Ishikawa (cell line): ENCODE measurements around the gene XPO6.

Experiments
- CEBPB ChIP-seq: IDR thresholded peaks from 2 replicates; pipeline ENCODE4 v1.6.1; 2012
- CREB1 ChIP-seq: IDR thresholded peaks from 2 replicates; pipeline ENCODE4 v1.6.1; 2012; ENCODE audit warnings: low read depth
- EGR1 ChIP-seq: IDR thresholded peaks from 2 replicates; pipeline ENCODE4 v1.6.1; 2012
- EP300 ChIP-seq: IDR thresholded peaks from 2 replicates; pipeline ENCODE4 v1.6.1; 2012; ENCODE audit warnings: borderline replicate concordance
- FOXM1 ChIP-seq: IDR thresholded peaks from 2 replicates; pipeline ENCODE4 v1.6.1; 2012; ENCODE audit warnings: low read depth, borderline replicate concordance
- NFIC ChIP-seq: IDR thresholded peaks from 2 replicates; pipeline ENCODE4 v1.6.1; 2012
- RAD21 ChIP-seq: IDR thresholded peaks from 2 replicates; pipeline ENCODE4 v1.6.1; 2012; ENCODE audit warnings: low read depth
- TAF1 ChIP-seq: IDR thresholded peaks from 2 replicates; pipeline ENCODE4 v1.6.1; 2012; ENCODE audit warnings: low read depth, mild to moderate bottlenecking
- TCF12 ChIP-seq: IDR thresholded peaks from 2 replicates; pipeline ENCODE4 v1.6.1; 2012; ENCODE audit warnings: low read depth
- TEAD4 ChIP-seq: IDR thresholded peaks from 2 replicates; pipeline ENCODE4 v1.6.1; 2012
- YY1 ChIP-seq: IDR thresholded peaks from 2 replicates; pipeline ENCODE4 v1.6.1; 2012; ENCODE audit warnings: low read depth
- ZBTB7A ChIP-seq: IDR thresholded peaks from 2 replicates; pipeline ENCODE4 v1.6.1; 2012; ENCODE audit warnings: low read depth
- TF ChIP-seq, protein P1 (sequence below): IDR thresholded peaks from 2 replicates; pipeline ENCODE4 v1.6.1; 2012
- TF ChIP-seq, protein P2 (sequence below): IDR thresholded peaks from 2 replicates; pipeline ENCODE4 v1.6.1; 2012
- TF ChIP-seq, protein P3 (sequence below): IDR thresholded peaks from 2 replicates; pipeline ENCODE4 v1.6.1; 2012; ENCODE audit warnings: low read depth, mild to moderate bottlenecking

Gene XPO6

DNA sequence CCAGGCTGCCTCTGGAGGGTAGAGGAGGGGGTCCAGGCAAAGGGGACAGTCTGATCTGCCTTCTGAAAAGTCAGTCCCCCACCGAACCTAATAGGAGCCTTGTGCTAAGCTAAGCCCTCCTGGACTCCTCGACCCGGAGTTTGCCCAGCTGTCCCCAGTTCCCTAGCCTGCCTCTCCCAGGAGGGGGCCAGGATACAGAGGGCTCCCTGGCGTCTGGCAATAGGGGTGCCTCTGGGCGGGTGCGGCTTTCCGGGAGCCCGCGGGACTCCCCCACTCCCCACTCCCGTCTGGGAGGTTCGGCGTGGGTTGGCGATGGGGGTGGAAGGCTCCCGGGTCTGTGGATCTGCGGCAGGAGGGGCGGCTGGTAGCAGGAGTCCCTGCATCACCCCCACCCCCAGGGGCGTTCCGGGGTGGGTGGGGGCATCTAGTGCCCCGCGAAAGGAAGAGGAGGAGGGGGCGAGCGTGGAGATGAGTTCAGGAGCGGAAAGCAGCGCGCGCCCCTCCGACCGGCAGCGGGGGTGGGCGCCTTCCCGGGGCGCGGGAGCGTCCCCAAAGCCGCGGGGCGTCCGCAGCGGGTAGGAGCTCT is 149.4 kb downstream of the XPO6 start:
- TF ChIP-seq CREB1 (no peak), TAF1 (no peak), EP300 (no peak), ZBTB7A (no peak), NFIC (no peak), TCF12 (no peak), RAD21 (no peak), EGR1 (no peak), CEBPB (no peak)
- TF ChIP-seq, protein P1, sequence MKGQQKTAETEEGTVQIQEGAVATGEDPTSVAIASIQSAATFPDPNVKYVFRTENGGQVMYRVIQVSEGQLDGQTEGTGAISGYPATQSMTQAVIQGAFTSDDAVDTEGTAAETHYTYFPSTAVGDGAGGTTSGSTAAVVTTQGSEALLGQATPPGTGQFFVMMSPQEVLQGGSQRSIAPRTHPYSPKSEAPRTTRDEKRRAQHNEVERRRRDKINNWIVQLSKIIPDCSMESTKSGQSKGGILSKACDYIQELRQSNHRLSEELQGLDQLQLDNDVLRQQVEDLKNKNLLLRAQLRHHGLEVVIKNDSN = no peak
- TF ChIP-seq, protein P2, sequence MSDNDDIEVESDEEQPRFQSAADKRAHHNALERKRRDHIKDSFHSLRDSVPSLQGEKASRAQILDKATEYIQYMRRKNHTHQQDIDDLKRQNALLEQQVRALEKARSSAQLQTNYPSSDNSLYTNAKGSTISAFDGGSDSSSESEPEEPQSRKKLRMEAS = no peak

DNA sequence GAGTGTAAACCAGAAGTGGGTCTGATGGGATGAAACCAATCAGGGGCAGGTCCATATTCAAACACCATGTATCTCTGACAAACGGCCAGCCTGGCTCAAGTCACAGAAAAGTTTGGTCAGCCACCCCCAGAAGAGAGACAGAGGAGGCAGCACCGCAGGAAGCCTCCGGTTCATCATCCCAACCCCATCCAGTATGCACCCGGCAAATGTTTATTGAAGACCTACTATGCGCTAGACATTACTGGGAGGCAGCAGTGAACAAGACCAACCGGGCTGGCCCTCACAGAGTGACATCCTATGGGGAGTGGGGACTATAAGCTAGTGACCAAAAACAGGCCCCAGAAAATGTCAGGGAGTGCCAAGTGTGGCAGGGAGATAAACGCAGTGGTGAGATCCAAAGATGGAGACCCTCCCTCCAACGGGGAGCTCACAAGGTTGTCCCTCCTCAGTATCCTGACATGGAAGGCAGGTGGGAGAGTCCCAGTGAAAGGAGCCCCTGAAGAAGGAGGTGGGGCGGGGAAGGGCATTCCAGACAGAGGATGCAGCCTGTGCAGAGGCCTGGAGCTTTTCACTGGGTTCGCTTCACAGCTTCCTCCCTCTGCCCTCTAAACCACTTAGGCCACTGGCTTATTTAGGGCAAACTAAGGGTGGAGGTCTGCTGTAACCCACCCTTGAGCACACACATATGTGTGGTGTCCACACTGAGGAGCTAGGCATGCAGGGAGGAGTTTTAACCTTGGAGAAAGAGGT is 150.2 kb downstream of the XPO6 start:
- TF ChIP-seq, protein P2 = no peak
- no peak for TF ChIP-seq CREB1
- TF ChIP-seq EP300 = no peak
- no peak for TF ChIP-seq CEBPB
- TF ChIP-seq TCF12 = no peak
- TF ChIP-seq TEAD4 = no peak
- no peak for TF ChIP-seq FOXM1
- TF ChIP-seq, protein P1 = no peak
- TF ChIP-seq EGR1 = no peak
- TF ChIP-seq RAD21 = no peak
- no peak for TF ChIP-seq YY1

DNA sequence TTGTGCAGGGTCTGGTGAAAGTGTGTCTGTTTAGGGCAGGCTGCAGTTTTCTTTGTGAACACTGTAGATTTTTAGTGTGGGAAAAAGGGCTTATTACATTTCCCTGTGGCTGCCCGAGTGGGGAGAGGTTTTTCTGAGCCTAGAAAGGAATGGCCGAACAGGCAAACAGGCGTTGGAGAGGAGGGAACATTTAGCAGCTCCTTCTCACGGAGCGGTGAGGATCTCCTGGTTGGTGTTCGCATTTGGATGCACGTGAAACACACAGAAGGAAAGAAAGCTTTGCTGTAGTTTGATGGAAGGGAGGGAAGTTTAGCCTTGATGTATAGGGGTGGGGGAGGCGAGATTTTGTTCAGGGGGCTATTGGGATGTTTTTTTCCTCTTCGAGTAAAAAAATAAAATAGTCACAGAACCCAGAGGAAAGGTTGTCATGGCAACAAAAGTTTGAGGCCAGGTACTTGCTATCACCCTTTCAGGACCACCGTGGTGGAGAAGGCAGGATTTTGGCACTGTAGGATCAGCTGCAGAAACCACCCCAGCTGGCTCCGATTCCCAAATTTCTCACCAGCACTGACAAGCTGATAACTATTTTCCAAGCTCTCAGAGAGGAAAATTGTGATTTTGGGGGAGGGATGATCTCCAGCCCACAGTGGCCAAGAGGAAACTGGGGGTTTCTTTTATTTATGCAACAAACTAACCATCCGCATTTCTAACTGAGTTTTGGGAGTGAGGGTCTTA is 151.8 kb downstream of the XPO6 start:
- TF ChIP-seq EGR1 = no peak
- TF ChIP-seq RAD21 = no peak
- no peak for TF ChIP-seq TEAD4
- TF ChIP-seq EP300 = no peak
- TF ChIP-seq YY1 = no peak
- no peak for TF ChIP-seq CREB1
- TF ChIP-seq, protein P1 = no peak

DNA sequence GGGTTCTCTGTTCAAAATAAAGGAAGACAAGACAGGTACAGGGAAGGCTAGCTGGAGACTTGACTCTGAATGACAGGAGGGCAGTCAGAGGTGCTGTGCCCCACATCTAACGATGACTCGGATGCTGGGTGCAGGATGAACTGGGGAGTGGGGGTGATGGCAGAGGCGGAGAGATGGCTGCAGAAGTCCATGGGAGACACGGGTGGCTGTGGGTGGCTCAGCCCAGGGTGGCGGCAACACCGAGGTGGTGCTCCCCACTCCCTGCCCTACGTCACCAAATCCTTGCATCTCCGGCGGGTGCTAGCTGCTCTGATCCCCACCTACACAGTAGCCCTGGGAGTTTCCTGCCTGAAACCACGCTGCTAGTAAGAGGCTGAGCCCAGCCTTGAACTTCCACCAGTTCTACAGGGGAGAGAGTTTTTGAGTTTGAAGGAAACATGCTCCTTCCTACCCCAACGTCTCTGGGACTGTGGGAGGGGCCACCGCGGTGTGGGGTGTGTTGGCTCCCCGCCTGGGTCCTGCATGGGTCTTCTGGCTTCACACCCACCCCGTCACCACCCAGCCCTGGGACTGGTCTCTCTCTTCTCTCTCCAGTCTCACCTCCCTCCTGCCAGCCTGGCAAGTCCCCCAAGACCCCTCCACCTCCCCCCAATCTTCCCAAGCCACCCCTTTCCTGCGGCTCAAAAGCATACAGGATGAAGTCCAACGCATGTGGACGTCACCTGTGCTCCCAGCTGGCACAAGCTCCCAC is 152.8 kb downstream of the XPO6 start:
- TF ChIP-seq NFIC = no peak
- TF ChIP-seq, protein P1 = no peak
- TF ChIP-seq TEAD4 = no peak
- TF ChIP-seq, protein P3, sequence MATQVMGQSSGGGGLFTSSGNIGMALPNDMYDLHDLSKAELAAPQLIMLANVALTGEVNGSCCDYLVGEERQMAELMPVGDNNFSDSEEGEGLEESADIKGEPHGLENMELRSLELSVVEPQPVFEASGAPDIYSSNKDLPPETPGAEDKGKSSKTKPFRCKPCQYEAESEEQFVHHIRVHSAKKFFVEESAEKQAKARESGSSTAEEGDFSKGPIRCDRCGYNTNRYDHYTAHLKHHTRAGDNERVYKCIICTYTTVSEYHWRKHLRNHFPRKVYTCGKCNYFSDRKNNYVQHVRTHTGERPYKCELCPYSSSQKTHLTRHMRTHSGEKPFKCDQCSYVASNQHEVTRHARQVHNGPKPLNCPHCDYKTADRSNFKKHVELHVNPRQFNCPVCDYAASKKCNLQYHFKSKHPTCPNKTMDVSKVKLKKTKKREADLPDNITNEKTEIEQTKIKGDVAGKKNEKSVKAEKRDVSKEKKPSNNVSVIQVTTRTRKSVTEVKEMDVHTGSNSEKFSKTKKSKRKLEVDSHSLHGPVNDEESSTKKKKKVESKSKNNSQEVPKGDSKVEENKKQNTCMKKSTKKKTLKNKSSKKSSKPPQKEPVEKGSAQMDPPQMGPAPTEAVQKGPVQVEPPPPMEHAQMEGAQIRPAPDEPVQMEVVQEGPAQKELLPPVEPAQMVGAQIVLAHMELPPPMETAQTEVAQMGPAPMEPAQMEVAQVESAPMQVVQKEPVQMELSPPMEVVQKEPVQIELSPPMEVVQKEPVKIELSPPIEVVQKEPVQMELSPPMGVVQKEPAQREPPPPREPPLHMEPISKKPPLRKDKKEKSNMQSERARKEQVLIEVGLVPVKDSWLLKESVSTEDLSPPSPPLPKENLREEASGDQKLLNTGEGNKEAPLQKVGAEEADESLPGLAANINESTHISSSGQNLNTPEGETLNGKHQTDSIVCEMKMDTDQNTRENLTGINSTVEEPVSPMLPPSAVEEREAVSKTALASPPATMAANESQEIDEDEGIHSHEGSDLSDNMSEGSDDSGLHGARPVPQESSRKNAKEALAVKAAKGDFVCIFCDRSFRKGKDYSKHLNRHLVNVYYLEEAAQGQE = no peak
- TF ChIP-seq, protein P2 = no peak
- TF ChIP-seq CREB1 = no peak
- no peak for TF ChIP-seq FOXM1
- no peak for TF ChIP-seq EGR1

DNA sequence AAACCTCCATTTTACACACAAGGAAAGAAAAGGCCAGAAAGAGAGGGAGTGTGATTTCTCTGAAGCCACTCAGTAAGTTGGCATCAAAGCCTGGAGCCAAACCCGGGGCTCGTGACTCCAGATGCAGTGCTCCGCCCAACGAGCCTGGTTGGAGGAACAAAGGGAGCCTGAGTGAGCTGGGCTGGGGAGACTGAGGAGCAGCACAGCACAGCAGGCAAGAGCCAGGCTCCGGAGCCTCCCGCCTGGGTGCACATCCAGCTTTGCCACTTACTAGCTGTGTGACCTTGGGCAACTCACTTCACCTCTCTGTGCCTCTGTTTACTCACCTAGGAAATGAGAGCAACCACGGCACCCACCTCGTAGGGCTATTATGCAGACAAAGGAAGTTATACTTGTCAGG is 153.8 kb downstream of the XPO6 start:
- no peak for TF ChIP-seq CREB1
- TF ChIP-seq, protein P2 = no peak
- TF ChIP-seq, protein P1 = no peak
- no peak for TF ChIP-seq TEAD4
- TF ChIP-seq, protein P3 = no peak
- TF ChIP-seq YY1 = no peak
- no peak for TF ChIP-seq ZBTB7A
- no peak for TF ChIP-seq EGR1
